Measurements from ENCODE around the gene MMP3.

MMP3 gene

GRCh38 chr11:102831489-102832440, 11.6 kb downstream of the MMP3 start:
- no peak for DNase-seq

GRCh38 chr11:102831128-102831488, 12.3 kb downstream of the MMP3 start:
- DNase-seq: no peak

- DNase-seq: no peak
These were observed 13.2 kb downstream of the MMP3 start for GRCh38 chr11:102830001-102830727.

- no peak for DNase-seq
These were observed 14.0 kb downstream of the MMP3 start for GRCh38 chr11:102829316-102830000.

GRCh38 chr11:102824556-102824955, 18.9 kb downstream of the MMP3 start:
- no peak for DNase-seq

- no peak for DNase-seq
These were observed 23.9 kb downstream of the MMP3 start for GRCh38 chr11:102819491-102819890.

GRCh38 chr11:102813484-102813883, 29.9 kb downstream of the MMP3 start:
- DNase-seq: no peak

- no peak for DNase-seq
These were observed 31.2 kb downstream of the MMP3 start for GRCh38 chr11:102812188-102812587.

- no peak for DNase-seq
These were observed 32.3 kb downstream of the MMP3 start for GRCh38 chr11:102810950-102811660.

GRCh38 chr11:102809971-102810370, 33.4 kb downstream of the MMP3 start:
- no peak for DNase-seq

GRCh38 chr11:102807921-102808320, 35.5 kb downstream of the MMP3 start:
- no peak for DNase-seq

- DNase-seq: no peak
These were observed 37.1 kb downstream of the MMP3 start for GRCh38 chr11:102806296-102806695.

- DNase-seq: no peak
These were observed 41.1 kb downstream of the MMP3 start for GRCh38 chr11:102802341-102802740.

GRCh38 chr11:102800767-102801166, 42.6 kb downstream of the MMP3 start:
- DNase-seq: no peak

- DNase-seq: no peak
These were observed 43.6 kb downstream of the MMP3 start for GRCh38 chr11:102799681-102800340.

- DNase-seq: no peak
These were observed 45.2 kb downstream of the MMP3 start, which contains the start of gene MMP1 for GRCh38 chr11:102798012-102798746. TSS of gene MMP1 (minus strand) at chr11:102798160. CDS start at chr11:102798092, 68 bp downstream.

- DNase-seq: no peak
These were observed 49.0 kb downstream of the MMP3 start for GRCh38 chr11:102794382-102794781.

GRCh38 chr11:102793677-102794290, 49.6 kb downstream of the MMP3 start:
- no peak for DNase-seq

- DNase-seq: no peak
These were observed 50.8 kb downstream of the MMP3 start for GRCh38 chr11:102792604-102793003.

GRCh38 chr11:102791271-102792036, 52.0 kb downstream of the MMP3 start:
- no peak for DNase-seq

All from activated CD8-positive, alpha-beta memory T cell treated with anti-CD3 and anti-CD28 coated beads for 24 hours (primary cell).